ENCODE data around the gene MEIS3.

DNA sequence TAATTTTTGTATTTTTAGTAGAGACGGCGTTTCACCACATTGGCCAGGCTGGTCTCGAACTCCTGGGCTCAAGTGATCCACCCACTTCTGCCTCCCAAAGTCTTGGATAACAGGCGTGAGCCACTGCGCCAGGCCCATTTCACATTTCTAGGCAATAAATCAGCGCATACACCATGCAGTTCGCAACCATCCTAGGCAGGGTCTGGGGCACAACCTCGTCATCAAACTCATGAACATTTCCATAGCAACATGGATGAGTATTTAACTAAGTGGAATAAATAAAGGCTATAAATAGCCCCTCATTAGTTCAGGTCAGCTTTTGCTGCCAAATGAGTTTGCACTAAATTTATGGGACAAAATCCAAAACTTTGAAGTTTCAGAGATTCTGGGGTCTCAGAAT, 8.2 kb downstream of the MEIS3 start:
- TF ChIP-seq, protein P1, sequence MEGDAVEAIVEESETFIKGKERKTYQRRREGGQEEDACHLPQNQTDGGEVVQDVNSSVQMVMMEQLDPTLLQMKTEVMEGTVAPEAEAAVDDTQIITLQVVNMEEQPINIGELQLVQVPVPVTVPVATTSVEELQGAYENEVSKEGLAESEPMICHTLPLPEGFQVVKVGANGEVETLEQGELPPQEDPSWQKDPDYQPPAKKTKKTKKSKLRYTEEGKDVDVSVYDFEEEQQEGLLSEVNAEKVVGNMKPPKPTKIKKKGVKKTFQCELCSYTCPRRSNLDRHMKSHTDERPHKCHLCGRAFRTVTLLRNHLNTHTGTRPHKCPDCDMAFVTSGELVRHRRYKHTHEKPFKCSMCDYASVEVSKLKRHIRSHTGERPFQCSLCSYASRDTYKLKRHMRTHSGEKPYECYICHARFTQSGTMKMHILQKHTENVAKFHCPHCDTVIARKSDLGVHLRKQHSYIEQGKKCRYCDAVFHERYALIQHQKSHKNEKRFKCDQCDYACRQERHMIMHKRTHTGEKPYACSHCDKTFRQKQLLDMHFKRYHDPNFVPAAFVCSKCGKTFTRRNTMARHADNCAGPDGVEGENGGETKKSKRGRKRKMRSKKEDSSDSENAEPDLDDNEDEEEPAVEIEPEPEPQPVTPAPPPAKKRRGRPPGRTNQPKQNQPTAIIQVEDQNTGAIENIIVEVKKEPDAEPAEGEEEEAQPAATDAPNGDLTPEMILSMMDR (IDR thresholded peaks at IDR 0.05): no peak
- TF ChIP-seq EZH2phosphoT487 (IDR thresholded peaks at IDR 0.05): no peak

Data from neural progenitor cell (in vitro differentiated cells).